ENCODE results near the gene ZBTB7C.

Gene ZBTB7C

GRCh38 chr18:48321121-48321520 lies 88.1 kb downstream of the ZBTB7C start:
- DNase-seq: no peak

- DNase-seq: no peak
Measured at GRCh38 chr18:48320639-48320945, 88.6 kb downstream of the ZBTB7C start.

- no peak for DNase-seq
Measured at GRCh38 chr18:48319801-48320638, 89.2 kb downstream of the ZBTB7C start.

GRCh38 chr18:48318436-48318835 lies 90.7 kb downstream of the ZBTB7C start:
- DNase-seq: no peak

GRCh38 chr18:48317781-48318381 lies 91.3 kb downstream of the ZBTB7C start:
- no peak for DNase-seq

- no peak for DNase-seq
Measured at GRCh38 chr18:48316177-48316576, 93.0 kb downstream of the ZBTB7C start.

GRCh38 chr18:48314690-48315089 lies 94.5 kb downstream of the ZBTB7C start:
- no peak for DNase-seq

GRCh38 chr18:48313792-48314191 lies 95.4 kb downstream of the ZBTB7C start:
- no peak for DNase-seq

- DNase-seq: no peak
Measured at GRCh38 chr18:48312066-48312465, 97.1 kb downstream of the ZBTB7C start.

GRCh38 chr18:48310999-48311398 lies 98.2 kb downstream of the ZBTB7C start:
- DNase-seq: no peak

- DNase-seq: no peak
Measured at GRCh38 chr18:48310353-48310752, 98.8 kb downstream of the ZBTB7C start.

GRCh38 chr18:48308755-48309575 lies 100.2 kb downstream of the ZBTB7C start:
- no peak for DNase-seq

- no peak for DNase-seq
Measured at GRCh38 chr18:48308027-48308635, 101.1 kb downstream of the ZBTB7C start.

GRCh38 chr18:48306838-48307237 lies 102.3 kb downstream of the ZBTB7C start:
- DNase-seq: no peak

- no peak for DNase-seq
Measured at GRCh38 chr18:48304906-48305693, 104.1 kb downstream of the ZBTB7C start.

- no peak for DNase-seq
Measured at GRCh38 chr18:48303883-48304282, 105.3 kb downstream of the ZBTB7C start.

GRCh38 chr18:48302736-48303135 lies 106.4 kb downstream of the ZBTB7C start:
- no peak for DNase-seq

GRCh38 chr18:48300463-48300961 lies 108.7 kb downstream of the ZBTB7C start:
- no peak for DNase-seq

- no peak for DNase-seq
Measured at GRCh38 chr18:48297139-48297538, 112.0 kb downstream of the ZBTB7C start.

- no peak for DNase-seq
Measured at GRCh38 chr18:48296581-48296980, 112.6 kb downstream of the ZBTB7C start.

GRCh38 chr18:48295586-48296311 lies 113.4 kb downstream of the ZBTB7C start:
- peak in 1 of 2 experiments; percentile 21 for DNase-seq
